Stimulated activated naive CD4-positive, alpha-beta T cell treated with Interleukin-2 at 50 U/mL for 16 hours (primary cell): Measurements from ENCODE around the gene FABP3.

Experiments
- DNase-seq: peaks from one replicate; lab custom pipeline; 2025; lab: John Stamatoyannopoulos, UW

The FABP3 gene

GRCh38 chr1:31371121-31371959, 1.5 kb downstream of the FABP3 start:
- DNase-seq = no peak

GRCh38 chr1:31370565-31370964, 2.3 kb downstream of the FABP3 start:
- no peak for DNase-seq

GRCh38 chr1:31370021-31370420, 2.9 kb downstream of the FABP3 start:
- DNase-seq = no peak

GRCh38 chr1:31368611-31369107, 4.2 kb downstream of the FABP3 start:
- no peak for DNase-seq

GRCh38 chr1:31366796-31367195, 6.1 kb downstream of the FABP3 start:
- no peak for DNase-seq

GRCh38 chr1:31364561-31365250, 8.2 kb downstream of the FABP3 start:
- DNase-seq = no peak

GRCh38 chr1:31362032-31362431, 10.8 kb downstream of the FABP3 start:
- DNase-seq = no peak

- DNase-seq = no peak
Observed at GRCh38 chr1:31361607-31362006, 11.3 kb downstream of the FABP3 start.

GRCh38 chr1:31356427-31356826, 16.4 kb downstream of the FABP3 start:
- no peak for DNase-seq

- DNase-seq = no peak
Observed at GRCh38 chr1:31354283-31354682, 18.6 kb downstream of the FABP3 start.

GRCh38 chr1:31348449-31348848, 24.4 kb downstream of the FABP3 start:
- no peak for DNase-seq

- DNase-seq = no peak
Observed at GRCh38 chr1:31346785-31347184, 26.1 kb downstream of the FABP3 start.

- no peak for DNase-seq
Observed at GRCh38 chr1:31345635-31346034, 27.2 kb downstream of the FABP3 start.

- no peak for DNase-seq
Observed at GRCh38 chr1:31344503-31344902, 28.4 kb downstream of the FABP3 start.

GRCh38 chr1:31336687-31337467, 36.0 kb downstream of the FABP3 start:
- no peak for DNase-seq

- DNase-seq = no peak
Observed at GRCh38 chr1:31335007-31335406, 37.9 kb downstream of the FABP3 start.

GRCh38 chr1:31327381-31327780, 45.5 kb downstream of the FABP3 start:
- no peak for DNase-seq

- no peak for DNase-seq
Observed at GRCh38 chr1:31326461-31326860, 46.4 kb downstream of the FABP3 start.

GRCh38 chr1:31324992-31325391, 47.9 kb downstream of the FABP3 start:
- no peak for DNase-seq

- no peak for DNase-seq
Observed at GRCh38 chr1:31324093-31324492, 48.8 kb downstream of the FABP3 start.

- DNase-seq = no peak
Observed at GRCh38 chr1:31318146-31318545, 54.7 kb downstream of the FABP3 start.

GRCh38 chr1:31315902-31316301, 57.0 kb downstream of the FABP3 start:
- DNase-seq = no peak
